Type B pancreatic cell (in vitro differentiated cells): ENCODE measurements around the gene RLF. TPM values are rescaled to one million over a fixed set of nuclear protein-coding genes. Genes with fewer than 3 reads are reported as not detected.
"Not testable (repeated sequence)": the region's sequence is repeated elsewhere in the genome, so short reads cannot be mapped to it uniquely, and the experiment has no call there.

Experiments
- DNase-seq: peaks from one replicate; pipeline ENCODE4 v3.0.0; 2021; ENCODE audit warnings: mixed read lengths; ENCODE audit not compliant: unreplicated experiment; ENCODE audit errors: extremely low spot score
- H3K27ac Mint-ChIP-seq: 2 replicates; pipeline ENCODE4 v1.8.0; 2021; ENCODE audit warnings: mild to moderate bottlenecking, mixed read lengths
- H3K27me3 Mint-ChIP-seq: 2 replicates; pipeline ENCODE4 v1.8.0; 2021; ENCODE audit warnings: mixed read lengths
- H3K36me3 Mint-ChIP-seq: 2 replicates; pipeline ENCODE4 v1.8.0; 2021; ENCODE audit warnings: mixed read lengths
- H3K4me1 Mint-ChIP-seq: one replicate; pipeline ENCODE4 v1.8.0; 2021; ENCODE audit warnings: mixed read lengths; ENCODE audit not compliant: unreplicated experiment
- H3K4me3 Mint-ChIP-seq: 2 replicates; pipeline ENCODE4 v1.8.0; 2021; ENCODE audit warnings: mild to moderate bottlenecking, mixed read lengths
- H3K9me3 Mint-ChIP-seq: 2 replicates; pipeline ENCODE4 v1.8.0; 2021; ENCODE audit warnings: mixed read lengths
- CTCF ChIP-seq: fragments of 200-600 bp; sonication (generic); conservative IDR thresholded peaks from 2 replicates; pipeline ENCODE4 v1.5.0; 2021; ENCODE audit warnings: antibody characterized with exemption, mild to moderate bottlenecking
- total RNA-seq: library from RNA; stranded (reverse); gene quantifications from 2 replicates; pipeline ENCODE4 v1.2.1, GENCODE V29; 2021; ENCODE audit warnings: low replicate concordance

The RLF gene
- total RNA-seq, 1 donor from 2014 or later, result 21.4 TPM

DNA sequence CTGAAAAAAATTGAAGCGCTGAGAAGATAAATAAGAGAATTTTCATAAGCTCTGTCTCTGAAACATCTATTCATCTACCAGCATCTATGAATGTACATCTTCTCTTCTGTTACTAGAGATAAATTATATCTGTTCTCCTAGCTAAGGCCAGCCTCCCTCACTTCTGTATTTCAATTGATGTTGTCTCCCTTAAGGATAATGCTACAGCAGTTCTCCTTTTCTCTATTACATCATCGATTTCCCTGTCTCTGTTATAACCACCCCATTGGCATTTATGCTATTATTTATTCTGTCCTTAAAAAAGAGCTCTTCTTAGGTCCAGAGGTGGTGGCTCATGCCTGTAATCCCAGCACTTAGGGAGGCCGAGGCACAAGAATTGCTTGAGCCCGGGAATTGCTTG, 43.7 kb downstream of the RLF start:
- DNase-seq, result no peak
- Mint-ChIP-seq H3K4me1 (no peaks in the 10 kb centered on the region), H3K36me3 (peaks cover 20% of the 10 kb centered on the region), H3K27me3 (no peaks in the 10 kb centered on the region), H3K27ac (no peak overlapping the region), H3K9me3 (no peaks in the 10 kb centered on the region), H3K4me3 (no peak overlapping the region)
- TF ChIP-seq CTCF, result no peak

- Mint-ChIP-seq H3K4me3 (no peak overlapping the region), H3K9me3 (no peaks in the 10 kb centered on the region), H3K27ac (no peak overlapping the region), H3K4me1 (no peaks in the 10 kb centered on the region), H3K27me3 (no peaks in the 10 kb centered on the region), H3K36me3 (peaks cover 24% of the 10 kb centered on the region)
- TF ChIP-seq CTCF, result no peak
- no peak for DNase-seq
Observed at GRCh38 chr1:40210511-40211204, 49.5 kb downstream of the RLF start.

DNA sequence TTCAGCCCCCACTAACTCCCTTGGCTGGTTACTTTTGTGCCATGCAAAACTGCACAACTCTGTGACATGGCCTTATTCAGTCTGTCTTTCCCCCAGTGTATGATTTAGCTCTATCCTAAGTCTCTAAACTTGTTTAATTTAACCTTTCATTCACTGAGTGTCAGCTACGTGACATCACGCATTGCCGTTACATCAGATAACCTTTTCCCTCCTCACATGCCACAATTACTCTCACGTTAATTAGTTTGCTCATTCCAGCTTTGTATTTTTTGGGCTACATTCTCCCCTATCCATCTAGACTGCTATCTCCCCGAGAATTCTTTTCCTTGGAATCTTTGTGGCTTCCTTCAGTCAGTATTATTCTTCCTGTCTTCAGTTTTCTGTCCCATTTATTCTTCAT, 57.1 kb downstream of the RLF start:
- Mint-ChIP-seq H3K27me3 (no peaks in the 10 kb centered on the region), H3K36me3 (peaks cover 4% of the 10 kb centered on the region), H3K4me3 (no peak overlapping the region), H3K9me3 (no peaks in the 10 kb centered on the region), H3K27ac (no peak overlapping the region), H3K4me1 (no peaks in the 10 kb centered on the region)
- no peak for TF ChIP-seq CTCF
- no peak for DNase-seq

DNA sequence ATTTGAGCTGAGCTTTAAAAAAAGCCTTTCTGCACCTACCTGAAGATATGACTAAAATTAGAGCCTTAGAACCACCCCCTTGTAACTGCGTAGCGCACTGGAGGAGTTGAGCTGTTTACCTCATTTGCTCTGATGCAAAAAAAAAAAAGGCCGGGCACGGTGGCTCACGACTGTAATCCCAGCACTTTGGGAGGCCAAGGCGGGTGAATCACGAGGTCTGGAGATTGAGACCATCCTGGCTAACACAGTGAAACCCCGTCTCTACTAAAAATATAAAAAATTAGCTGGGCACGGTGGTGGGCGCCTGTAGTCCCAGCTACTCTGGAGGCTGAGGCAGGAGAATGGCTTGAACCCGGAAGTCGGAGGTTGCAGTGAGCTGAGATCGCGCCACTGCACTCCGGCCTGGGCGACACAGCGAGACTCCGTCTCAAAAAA, 60.3 kb downstream of the RLF start:
- H3K27ac Mint-ChIP-seq, H3K36me3 Mint-ChIP-seq, H3K27me3 Mint-ChIP-seq, DNase-seq, H3K4me1 Mint-ChIP-seq, H3K4me3 Mint-ChIP-seq, H3K9me3 Mint-ChIP-seq: not testable (repeated sequence)

DNA sequence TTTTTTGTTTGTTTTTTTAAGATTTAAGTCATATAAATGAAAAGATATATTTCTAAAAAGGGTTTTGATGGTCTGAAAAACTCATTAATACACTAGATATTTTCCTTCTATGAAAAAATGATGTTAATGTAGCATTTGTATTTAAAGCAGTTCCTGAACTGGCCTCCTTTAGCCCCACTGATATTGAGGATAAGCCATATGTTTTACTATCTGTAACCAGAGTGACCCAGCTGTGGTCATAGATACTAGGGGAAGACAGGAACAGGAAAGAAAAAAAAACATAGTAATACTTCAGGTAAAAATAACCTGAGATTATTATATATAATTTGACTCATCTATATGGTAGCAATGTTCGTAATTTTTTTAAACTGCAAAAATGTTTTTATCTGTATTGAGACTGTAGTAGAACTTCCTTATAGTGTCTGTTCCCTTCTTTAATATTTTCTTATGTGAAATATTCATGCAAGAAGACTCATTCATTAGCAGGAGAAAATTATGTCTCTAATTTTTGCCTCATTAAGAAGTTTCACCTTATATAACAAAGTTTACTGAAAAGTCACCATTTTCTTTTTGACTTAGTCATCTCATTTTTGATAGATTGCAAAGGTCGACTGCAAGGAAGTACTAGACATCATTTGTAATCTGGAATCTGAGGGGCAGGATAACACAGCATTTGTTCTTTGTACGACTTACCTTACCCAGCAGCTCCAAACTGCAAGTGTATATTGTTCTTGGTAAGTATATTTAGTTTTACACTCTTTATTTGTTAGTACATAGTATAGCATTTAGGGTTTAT, 61.0 kb downstream of the RLF start:
- no peak overlapping the region for H3K27ac Mint-ChIP-seq
- H3K36me3 Mint-ChIP-seq, result peaks cover 5% of the 10 kb centered on the region
- TF ChIP-seq CTCF, result no peak
- H3K4me1 Mint-ChIP-seq, result no peaks in the 10 kb centered on the region
- DNase-seq, result no peak
- no peaks in the 10 kb centered on the region for H3K27me3 Mint-ChIP-seq
- H3K9me3 Mint-ChIP-seq, result no peaks in the 10 kb centered on the region
- H3K4me3 Mint-ChIP-seq, result no peak overlapping the region

DNA sequence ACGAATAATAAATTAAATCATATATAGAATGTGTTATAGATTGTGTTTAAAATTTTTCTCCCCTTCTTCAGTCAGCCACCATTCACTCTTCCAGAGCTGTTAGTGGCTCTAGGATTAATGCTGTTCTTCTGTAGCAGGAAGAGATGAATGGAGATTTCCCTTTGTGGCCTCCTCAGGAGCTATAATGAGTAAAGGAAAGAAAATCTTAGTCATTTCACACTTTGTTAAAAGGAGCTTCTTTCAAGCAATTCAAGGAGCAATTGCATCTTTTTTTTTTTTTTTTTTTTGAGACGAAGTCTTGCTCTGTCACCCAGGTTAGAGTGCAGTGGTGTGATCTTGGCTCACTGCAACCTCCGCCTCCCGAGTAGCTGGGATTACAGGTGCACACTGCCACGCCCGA, 62.9 kb downstream of the RLF start:
- DNase-seq, result no peak
- Mint-ChIP-seq H3K9me3 (no peaks in the 10 kb centered on the region), H3K27me3 (no peaks in the 10 kb centered on the region), H3K4me1 (no peaks in the 10 kb centered on the region), H3K4me3 (no peak overlapping the region), H3K36me3 (peaks cover 9% of the 10 kb centered on the region), H3K27ac (no peak overlapping the region)
- no peak for TF ChIP-seq CTCF
